ENCODE data around the gene SOX4. TPM values are rescaled to one million over a fixed set of nuclear protein-coding genes. Genes with fewer than 3 reads are reported as not detected.

SOX4 gene
- total and polyA plus RNA-seq, 9 donors = 34.0 to 82.6 (median 53.5) TPM

DNA sequence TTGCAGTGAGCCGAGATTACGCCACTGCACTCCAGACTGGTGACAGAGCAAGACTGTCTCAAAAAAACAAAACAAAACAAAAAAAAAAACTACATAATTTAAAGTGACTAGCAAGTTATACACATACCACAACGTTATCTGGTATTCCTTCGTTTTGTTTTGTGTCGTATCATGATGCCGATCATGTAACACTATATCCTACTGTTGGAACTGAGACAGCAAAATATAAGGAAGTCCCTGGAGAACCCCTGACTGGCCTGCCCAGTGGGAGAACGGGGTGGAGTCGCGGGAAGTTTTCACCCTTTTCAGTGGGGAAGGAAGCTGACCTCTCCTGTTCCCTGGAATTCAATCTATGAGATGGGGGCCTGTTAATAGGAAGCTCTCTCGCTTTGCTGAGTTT, 15.1 kb downstream of the SOX4 start:
- 89 to 93% (median 92%) methylated on average over 10 of the region's 10 CpGs for WGBS, 3 donors
- TF ChIP-seq EP300 (IDR thresholded peaks at IDR 0.05) (no peak), CTCF (IDR thresholded peaks at IDR 0.05) (no peak), POLR2A (IDR thresholded peaks at IDR 0.05) (no peak)
- DNase-seq = no peak

GRCh38 chr6:21609881-21610329, 16.4 kb downstream of the SOX4 start:
- Histone ChIP-seq H3K4me3 (no peak overlapping the region), H3K9me3 (no peaks in the 10 kb centered on the region), H3K4me1 (ENCODE audit: insufficient read depth) (no peaks in the 10 kb centered on the region), H3K36me3 (no peaks in the 10 kb centered on the region), H3K27me3 (no peaks in the 10 kb centered on the region), H3K27ac (no peak overlapping the region)
- TF ChIP-seq POLR2A (IDR thresholded peaks at IDR 0.05) (no peak), EP300 (IDR thresholded peaks at IDR 0.05) (no peak), CTCF (IDR thresholded peaks at IDR 0.05) (no peak)
- DNase-seq = no peak
- 96 to 97% (median 96%) methylated on average over 28 of the region's 28 CpGs for WGBS, 3 donors
- intact Hi-C loops (cut with DNase I) = loop anchor here in 1 of 4 donors (10.0 kb wide), 1 partner anchor 275 kb away; no protein-coding TSS in a partner anchor

More for the DNA sequence above, 15.1 kb downstream of the SOX4 start:
- H3K27ac ChIP-seq = no peak overlapping the region
- no peaks in the 10 kb centered on the region for H3K36me3 ChIP-seq
- no peak overlapping the region for H3K4me3 ChIP-seq
- no peaks in the 10 kb centered on the region for H3K9me3 ChIP-seq
- intact Hi-C loops (cut with DNase I) = loop anchor here in 1 of 4 donors (10.0 kb wide), 1 partner anchor 276 kb away; no protein-coding TSS in a partner anchor
- no peaks in the 10 kb centered on the region for H3K4me1 ChIP-seq (ENCODE audit: insufficient read depth)
- H3K27me3 ChIP-seq = no peaks in the 10 kb centered on the region

DNA sequence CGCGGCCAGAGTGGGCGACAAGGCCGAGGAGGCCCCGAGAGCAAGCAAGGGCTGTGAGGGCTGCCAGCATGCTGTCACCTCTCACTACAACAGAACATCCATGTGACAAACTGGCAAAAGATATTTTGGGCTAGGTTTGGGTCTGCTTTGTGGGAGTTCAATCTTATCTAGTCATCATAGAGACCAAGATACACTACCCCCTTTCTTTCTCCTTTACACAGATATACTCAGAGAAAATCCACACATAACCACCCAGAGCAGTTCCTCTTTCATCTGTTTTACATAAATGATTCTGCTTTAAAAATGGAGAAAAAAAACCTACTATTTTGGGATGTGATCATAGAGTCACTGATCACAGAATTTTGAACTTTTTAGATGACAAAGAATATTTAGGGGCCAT, 16.8 kb downstream of the SOX4 start:
- intact Hi-C loops (cut with DNase I) = no loop called here
- no peak overlapping the region for H3K4me3 ChIP-seq
- H3K4me1 ChIP-seq (ENCODE audit: insufficient read depth) = no peaks in the 10 kb centered on the region
- no peaks in the 10 kb centered on the region for H3K27me3 ChIP-seq
- no peak overlapping the region for H3K27ac ChIP-seq
- no peak for DNase-seq
- TF ChIP-seq EP300 (IDR thresholded peaks at IDR 0.05) (no peak), POLR2A (IDR thresholded peaks at IDR 0.05) (no peak), CTCF (IDR thresholded peaks at IDR 0.05) (no peak)
- H3K36me3 ChIP-seq = no peaks in the 10 kb centered on the region
- no peaks in the 10 kb centered on the region for H3K9me3 ChIP-seq
- 91 to 95% (median 94%) methylated on average over 5 of the region's 5 CpGs for WGBS, 3 donors

- H3K27me3 ChIP-seq = no peaks in the 10 kb centered on the region
- no peaks in the 10 kb centered on the region for H3K4me1 ChIP-seq (ENCODE audit: insufficient read depth)
- TF ChIP-seq CTCF (IDR thresholded peaks at IDR 0.05) (no peak), POLR2A (IDR thresholded peaks at IDR 0.05) (no peak), EP300 (IDR thresholded peaks at IDR 0.05) (no peak)
- no peak for DNase-seq
- no peak overlapping the region for H3K27ac ChIP-seq
- WGBS, 3 donors = 87 to 91% (median 90%) methylated on average over 3 of the region's 3 CpGs
- H3K9me3 ChIP-seq = no peaks in the 10 kb centered on the region
- no peaks in the 10 kb centered on the region for H3K36me3 ChIP-seq
- H3K4me3 ChIP-seq = no peak overlapping the region
- intact Hi-C loops (cut with DNase I) = no loop called here
Measured at GRCh38 chr6:21611485-21611884, 17.9 kb downstream of the SOX4 start.

Measured in ovary (tissue), 9 donors.